NT2/D1 (cell line): Measurements from ENCODE around the gene HNRNPD.

Source experiments
- DNase-seq: peaks from one replicate; pipeline ENCODE4 v3.0.0-alpha.2; 2011; ENCODE audit warnings: low read depth, low spot score
- H3K27me3 ChIP-seq: 2 replicates; pipeline ENCODE4 v1.6.0; 2011; ENCODE audit warnings: mild to moderate bottlenecking; ENCODE audit not compliant: insufficient read length, insufficient read depth
- H3K36me3 ChIP-seq: 2 replicates; pipeline ENCODE4 v1.6.1; 2011; ENCODE audit warnings: mild to moderate bottlenecking, low read length, mixed read lengths; ENCODE audit not compliant: insufficient read depth, insufficient read length
- H3K4me1 ChIP-seq: 2 replicates; pipeline ENCODE4 v1.5.1; 2011; ENCODE audit not compliant: insufficient read depth, insufficient read length
- H3K4me3 ChIP-seq: 2 replicates; pipeline ENCODE4 v1.5.1; 2011; ENCODE audit warnings: low read depth; ENCODE audit not compliant: insufficient read length
- H3K9ac ChIP-seq: 2 replicates; pipeline ENCODE4 v1.6.0; 2011; ENCODE audit warnings: low read depth; ENCODE audit not compliant: insufficient read length
- H3K9me3 ChIP-seq: 2 replicates; pipeline ENCODE4 v1.5.1; 2011; ENCODE audit warnings: mild to moderate bottlenecking, low read length; ENCODE audit not compliant: insufficient read depth
- SUZ12 ChIP-seq: IDR thresholded peaks from 2 replicates; pipeline ENCODE4 v1.6.1; 2011; ENCODE audit not compliant: insufficient read length, insufficient read depth; ENCODE audit errors: extremely low read depth
- YY1 ChIP-seq: IDR thresholded peaks from 2 replicates; pipeline ENCODE4 v1.6.1; 2011; ENCODE audit not compliant: insufficient read length, insufficient read depth
- ZNF274 ChIP-seq: IDR thresholded peaks from 2 replicates; pipeline ENCODE4 v1.6.1; 2011; ENCODE audit warnings: mild to moderate bottlenecking, low read depth, low read length

Gene HNRNPD

DNA sequence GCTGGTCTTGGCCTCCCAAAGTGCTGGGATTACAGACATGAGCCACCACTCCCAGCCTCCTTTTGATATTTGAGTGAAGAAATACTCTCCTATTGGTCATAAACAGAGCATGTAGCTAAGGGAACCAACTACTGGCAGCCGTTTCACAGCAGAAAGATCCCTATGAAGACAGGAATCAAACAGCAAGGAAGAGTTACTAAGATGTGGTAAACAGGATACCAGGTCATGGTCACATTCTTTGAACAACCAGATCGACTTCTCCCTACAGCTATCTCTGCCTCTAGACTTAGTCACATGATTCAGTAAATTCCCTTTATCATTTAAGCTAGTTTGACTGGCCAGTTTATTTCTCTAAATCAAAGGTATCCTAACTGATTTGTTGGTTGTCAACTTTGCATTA, 9.0 kb upstream of the HNRNPD start:
- no peaks in the 10 kb centered on the region for H3K27me3 ChIP-seq
- TF ChIP-seq SUZ12 (no peak), ZNF274 (no peak), YY1 (no peak)
- H3K9me3 ChIP-seq: peaks cover 25% of the 10 kb centered on the region
- peaks cover 6% of the 10 kb centered on the region for H3K36me3 ChIP-seq
- DNase-seq: no peak
- no peak overlapping the region for H3K4me3 ChIP-seq
- no peaks in the 10 kb centered on the region for H3K4me1 ChIP-seq
- H3K9ac ChIP-seq: no peak overlapping the region

DNA sequence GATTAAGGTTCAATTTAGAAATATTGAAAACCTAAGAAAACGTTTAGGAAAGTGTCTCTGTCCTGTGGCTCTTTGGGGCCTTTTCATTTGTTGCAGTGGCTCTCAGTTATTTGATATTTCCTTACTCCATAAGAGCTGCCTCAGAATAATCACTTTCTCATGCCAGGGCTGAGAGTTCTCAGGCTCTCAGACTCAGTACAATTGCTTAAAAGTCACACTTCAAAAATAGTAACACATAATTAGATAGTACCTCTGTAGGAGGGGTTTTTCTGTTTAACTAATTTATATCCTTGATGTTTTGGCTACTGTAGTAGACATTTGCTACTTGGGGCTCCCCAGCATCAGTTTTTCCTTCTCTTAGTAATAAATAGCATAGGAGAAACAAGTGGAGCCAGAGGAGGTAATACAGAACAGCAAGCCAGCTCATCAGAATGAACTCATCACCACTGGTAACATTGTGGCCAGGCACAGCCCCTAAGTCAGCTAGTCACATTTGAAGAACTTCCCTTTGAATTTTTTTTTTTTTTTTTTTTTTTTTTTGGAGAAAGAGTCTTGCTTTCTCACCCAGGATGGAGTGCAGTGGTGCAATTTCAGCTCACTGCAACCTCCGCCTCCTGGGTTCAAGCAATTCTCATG, 8.0 kb upstream of the HNRNPD start:
- no peak overlapping the region for H3K9ac ChIP-seq
- no peak for DNase-seq
- H3K9me3 ChIP-seq: peaks cover 25% of the 10 kb centered on the region
- peaks cover 6% of the 10 kb centered on the region for H3K36me3 ChIP-seq
- H3K4me1 ChIP-seq: no peaks in the 10 kb centered on the region
- no peak overlapping the region for H3K4me3 ChIP-seq
- H3K27me3 ChIP-seq: no peaks in the 10 kb centered on the region
- TF ChIP-seq SUZ12 (no peak), YY1 (no peak), ZNF274 (no peak)

DNA sequence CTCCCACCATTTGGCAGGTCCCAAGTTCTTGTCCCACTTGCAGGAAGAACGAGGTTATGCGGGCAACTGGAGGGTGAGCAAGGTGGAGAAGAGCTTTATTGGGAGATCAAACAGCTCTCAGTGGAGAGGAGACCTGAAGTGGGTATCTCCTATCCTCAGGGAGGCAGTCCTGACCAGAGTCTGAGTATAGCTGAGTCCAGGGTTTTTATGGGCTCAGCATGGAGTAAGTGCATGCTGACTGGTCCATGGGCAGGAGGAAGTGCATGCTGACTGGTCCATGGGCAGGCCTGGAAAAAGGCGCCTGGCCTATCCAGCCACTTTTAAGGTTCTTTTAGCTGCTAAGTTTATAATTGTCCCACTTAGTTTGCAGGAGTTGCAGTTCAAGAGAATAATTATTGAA, 7.4 kb upstream of the HNRNPD start:
- Histone ChIP-seq H3K9ac (no peak overlapping the region), H3K27me3 (no peaks in the 10 kb centered on the region), H3K4me3 (no peak overlapping the region), H3K9me3 (peaks cover 25% of the 10 kb centered on the region), H3K36me3 (peaks cover 6% of the 10 kb centered on the region), H3K4me1 (no peaks in the 10 kb centered on the region)
- no peak for TF ChIP-seq YY1
- no peak for DNase-seq

DNA sequence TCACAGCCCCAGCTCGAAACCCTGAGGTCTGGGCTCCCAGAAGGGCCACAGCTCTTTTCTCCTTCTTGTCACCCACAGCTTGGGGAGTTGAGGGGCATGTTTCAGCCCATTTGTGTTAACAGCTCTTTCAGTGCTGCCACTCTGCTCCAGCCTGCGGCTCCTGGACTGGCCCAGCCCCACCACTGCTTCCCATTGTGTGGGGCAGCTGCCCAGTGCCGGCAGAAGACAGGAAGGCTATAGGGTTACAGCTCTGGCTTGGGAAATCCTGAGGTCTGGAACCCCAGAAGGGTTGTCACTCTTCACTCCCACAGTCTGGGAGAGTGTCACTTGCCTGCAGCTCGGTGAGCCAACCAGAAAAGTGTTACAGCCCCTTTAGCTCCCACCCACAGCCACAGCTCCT, 7.0 kb upstream of the HNRNPD start:
- Histone ChIP-seq H3K9me3 (peaks cover 22% of the 10 kb centered on the region), H3K4me1 (no peaks in the 10 kb centered on the region), H3K27me3 (no peaks in the 10 kb centered on the region), H3K9ac (no peak overlapping the region), H3K4me3 (no peak overlapping the region), H3K36me3 (peaks cover 6% of the 10 kb centered on the region)
- TF ChIP-seq ZNF274 (no peak), SUZ12 (no peak), YY1 (no peak)
- DNase-seq: no peak

DNA sequence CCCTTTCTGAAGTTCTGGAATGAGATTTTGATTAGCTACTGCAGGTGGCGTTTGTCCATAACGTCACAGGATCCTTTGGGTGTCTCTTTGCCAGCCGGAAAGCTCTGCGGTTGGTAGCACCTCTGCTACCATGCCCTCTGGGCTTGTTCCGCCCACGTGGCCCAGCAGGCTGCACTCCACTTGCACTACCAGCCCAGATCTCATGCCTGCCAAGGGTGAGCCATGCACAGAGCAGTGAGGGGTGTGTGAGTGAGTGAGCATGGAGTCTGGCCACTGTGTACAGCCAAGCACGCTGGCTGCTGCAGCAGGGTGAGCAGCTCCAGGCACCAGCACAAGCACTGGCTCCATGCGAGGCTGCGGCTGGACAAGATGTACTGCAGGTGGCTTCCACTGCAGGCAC, 6.6 kb upstream of the HNRNPD start:
- Histone ChIP-seq H3K36me3 (peaks cover 6% of the 10 kb centered on the region), H3K9me3 (peaks cover 17% of the 10 kb centered on the region), H3K27me3 (no peaks in the 10 kb centered on the region), H3K9ac (no peak overlapping the region), H3K4me1 (no peaks in the 10 kb centered on the region), H3K4me3 (no peak overlapping the region)
- DNase-seq: no peak
- TF ChIP-seq YY1: no peak
- no peak for TF ChIP-seq ZNF274
- no peak for TF ChIP-seq SUZ12

DNA sequence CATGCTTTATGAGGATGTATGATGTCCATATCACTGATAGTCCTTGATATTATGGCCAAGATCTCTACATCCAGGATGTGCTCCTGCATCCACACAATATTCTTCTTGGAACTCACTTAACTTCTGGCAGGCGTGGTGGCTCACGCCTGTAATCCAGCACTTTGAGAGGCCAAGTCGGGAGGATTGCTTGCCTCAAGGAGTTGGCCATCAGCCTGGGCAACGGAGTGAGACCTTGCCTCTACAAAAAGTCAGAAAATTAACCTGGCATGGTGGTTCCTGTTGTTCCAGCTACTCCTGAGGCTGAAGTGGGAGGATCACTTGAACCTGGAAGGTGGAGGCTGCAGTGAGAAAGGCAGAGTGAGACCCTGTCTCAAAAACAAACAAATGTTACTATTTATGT, 2.3 kb upstream of the HNRNPD start:
- Histone ChIP-seq H3K4me3 (peak overlapping the region; percentile 63), H3K9ac (no peak overlapping the region), H3K4me1 (no peaks in the 10 kb centered on the region), H3K36me3 (peaks cover 25% of the 10 kb centered on the region), H3K27me3 (no peaks in the 10 kb centered on the region), H3K9me3 (peaks cover 9% of the 10 kb centered on the region; the same call in 1 of the 2 replicates)
- DNase-seq: no peak
- TF ChIP-seq ZNF274 (no peak), YY1 (no peak), SUZ12 (no peak)

DNA sequence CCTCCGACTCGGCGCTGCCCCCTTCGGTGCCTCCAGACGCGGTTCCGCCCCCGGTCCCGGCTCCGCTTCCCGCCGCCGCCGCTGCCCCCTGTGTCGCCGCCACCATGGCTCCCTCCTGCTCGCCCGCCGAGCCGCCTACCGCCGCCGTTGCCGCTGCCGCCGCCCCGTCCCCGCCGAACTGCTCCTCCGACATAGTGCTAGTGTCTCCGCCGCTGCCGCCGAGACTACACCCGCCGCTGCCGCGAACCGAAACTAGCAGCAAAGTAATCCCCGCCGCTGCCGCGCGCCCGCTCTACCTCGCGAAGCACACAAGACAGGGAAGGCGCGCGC, 340 bp downstream of the HNRNPD start:
- peaks cover 39% of the 10 kb centered on the region for H3K36me3 ChIP-seq
- no peaks in the 10 kb centered on the region for H3K27me3 ChIP-seq
- no peaks in the 10 kb centered on the region for H3K4me1 ChIP-seq
- peak overlapping the region; percentile 100 for H3K9ac ChIP-seq
- DNase-seq: no peak
- TF ChIP-seq ZNF274 (no peak), SUZ12 (no peak), YY1 (no peak)
- no peaks in the 10 kb centered on the region for H3K9me3 ChIP-seq
- peak overlapping the region; percentile 89 for H3K4me3 ChIP-seq
